Upper lobe of left lung (tissue), 6 donors: ENCODE data around the gene SNAI1. TPM values are rescaled to one million over a fixed set of nuclear protein-coding genes. Genes with fewer than 3 reads are reported as not detected.

Experiments used
- small RNA-seq, 4 donors: library from RNA; depleted of rRNA; stranded (forward); fragments of <200 nt; gene quantifications; one replicate each; pipeline ENCODE3, GENCODE V24; 2016
- total RNA-seq, 6 donors: library from RNA; depleted of rRNA in 4 of 6; stranded (reverse); fragments of >200 nt in 4 of 6; gene quantifications; one replicate each; pipeline versions ENCODE4 v1.1.0 to v1.2.1, GENCODE V29; 2016 to 2021
- donor health status: DM: no; HTN: no; CAD: no; lungs with moderate emphysema.
- donor health status: DM: no; HTN: yes; CAD: no; lungs with severe emphysema.

Gene SNAI1
- total RNA-seq, 6 donors from 2014 or later = 3.9 to 11.0 (median 5.1) TPM

Small RNA genes within 50 kb of the gene (small RNA-seq; reads per million reads assigned to genes)
- gene RF00017 = 0 reads per million in 4 donors
- 0 reads per million in 4 donors for gene RNU6-147P

Other genes starting within 250 kb of the SNAI1 start
- gene SLC9A8, start 170.2 kb upstream of the SNAI1 start, total RNA-seq = 10 to 100 TPM; 13.2 to 19.6 (median 17.2) TPM
- gene SPATA2, start 67.5 kb upstream of the SNAI1 start, total RNA-seq = 1 to 10 TPM; 5.1 to 9.4 (median 6.4) TPM
- 100 to 1,000 TPM in 4 of 6 donors, 10 to 100 TPM in 2; 72.4 to 248 (median 173) TPM for gene RNF114, start 46.6 kb upstream of the SNAI1 start, total RNA-seq
- 100 to 1,000 TPM in 1 of 6 donors, 10 to 100 TPM in 5; 50.3 to 116 (median 69.9) TPM for gene UBE2V1, start 130.2 kb downstream of the SNAI1 start, total RNA-seq
- 10 to 100 TPM; 30.4 to 59.3 (median 34.2) TPM for gene PEDS1, start 170.7 kb downstream of the SNAI1 start, total RNA-seq
- gene CEBPB, start 207.8 kb downstream of the SNAI1 start, total RNA-seq = 100 to 1,000 TPM; 161 to 411 (median 292) TPM